ENCODE measurements around the gene GP9.

DNA sequence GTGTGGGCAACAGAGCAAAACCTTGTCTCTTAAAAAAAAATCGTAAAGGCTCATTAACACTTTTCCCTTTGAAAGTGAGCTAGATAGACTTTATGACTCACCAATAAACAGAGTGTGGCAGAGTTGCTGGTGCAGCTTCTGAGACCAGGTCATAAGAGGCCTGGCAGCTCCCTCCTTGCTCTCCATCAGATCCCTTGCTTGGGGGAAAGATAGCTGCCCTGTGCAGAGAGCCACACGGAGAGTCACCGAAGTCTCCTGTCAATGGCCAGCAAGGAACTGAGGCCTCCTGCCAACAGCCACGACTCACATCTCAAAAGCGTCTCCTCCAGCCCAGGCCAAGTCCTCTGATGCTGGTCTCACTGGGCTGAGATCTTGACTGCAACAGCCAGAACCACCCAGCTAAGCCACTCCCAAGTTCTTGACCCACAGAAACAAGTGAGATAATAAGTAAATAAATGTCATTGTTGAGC, 8.7 kb upstream of the GP9 start:
- TF ChIP-seq, protein P1, sequence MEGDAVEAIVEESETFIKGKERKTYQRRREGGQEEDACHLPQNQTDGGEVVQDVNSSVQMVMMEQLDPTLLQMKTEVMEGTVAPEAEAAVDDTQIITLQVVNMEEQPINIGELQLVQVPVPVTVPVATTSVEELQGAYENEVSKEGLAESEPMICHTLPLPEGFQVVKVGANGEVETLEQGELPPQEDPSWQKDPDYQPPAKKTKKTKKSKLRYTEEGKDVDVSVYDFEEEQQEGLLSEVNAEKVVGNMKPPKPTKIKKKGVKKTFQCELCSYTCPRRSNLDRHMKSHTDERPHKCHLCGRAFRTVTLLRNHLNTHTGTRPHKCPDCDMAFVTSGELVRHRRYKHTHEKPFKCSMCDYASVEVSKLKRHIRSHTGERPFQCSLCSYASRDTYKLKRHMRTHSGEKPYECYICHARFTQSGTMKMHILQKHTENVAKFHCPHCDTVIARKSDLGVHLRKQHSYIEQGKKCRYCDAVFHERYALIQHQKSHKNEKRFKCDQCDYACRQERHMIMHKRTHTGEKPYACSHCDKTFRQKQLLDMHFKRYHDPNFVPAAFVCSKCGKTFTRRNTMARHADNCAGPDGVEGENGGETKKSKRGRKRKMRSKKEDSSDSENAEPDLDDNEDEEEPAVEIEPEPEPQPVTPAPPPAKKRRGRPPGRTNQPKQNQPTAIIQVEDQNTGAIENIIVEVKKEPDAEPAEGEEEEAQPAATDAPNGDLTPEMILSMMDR (IDR thresholded peaks at IDR 0.05), result no peak
- no peak for TF ChIP-seq POLR2A (IDR thresholded peaks at IDR 0.05)

Measured in heart left ventricle (tissue), 13 donors.